Measurements from ENCODE around the gene PTGDS.

PTGDS gene

DNA sequence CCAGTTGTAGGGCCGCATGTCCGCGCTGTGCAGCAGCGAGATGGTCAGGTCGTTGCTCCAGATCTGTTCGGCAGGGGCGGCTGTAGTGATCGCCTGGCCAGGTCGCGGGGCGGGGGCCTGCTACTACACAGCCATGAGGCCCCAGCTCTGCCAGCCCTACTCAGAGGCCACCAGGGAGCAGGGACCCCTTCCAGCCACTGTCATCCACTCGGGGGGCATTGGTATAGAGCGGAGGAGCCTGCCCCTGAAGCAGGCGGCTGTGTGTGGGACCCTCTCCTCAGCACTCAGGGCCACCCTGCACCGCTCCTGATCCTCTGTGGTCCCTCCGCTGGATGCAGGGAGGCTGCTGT, 34.4 kb upstream of the PTGDS start:
- DNase-seq (ENCODE audit: low read depth), result no peak
- no peak for TF ChIP-seq CTCF (conservative IDR thresholded peaks at IDR 0.05; ENCODE audit: low read depth, low read length)
- H3K4me3 ChIP-seq (ENCODE audit: low read depth, low read length), result peak overlapping the region; percentile 86

DNA sequence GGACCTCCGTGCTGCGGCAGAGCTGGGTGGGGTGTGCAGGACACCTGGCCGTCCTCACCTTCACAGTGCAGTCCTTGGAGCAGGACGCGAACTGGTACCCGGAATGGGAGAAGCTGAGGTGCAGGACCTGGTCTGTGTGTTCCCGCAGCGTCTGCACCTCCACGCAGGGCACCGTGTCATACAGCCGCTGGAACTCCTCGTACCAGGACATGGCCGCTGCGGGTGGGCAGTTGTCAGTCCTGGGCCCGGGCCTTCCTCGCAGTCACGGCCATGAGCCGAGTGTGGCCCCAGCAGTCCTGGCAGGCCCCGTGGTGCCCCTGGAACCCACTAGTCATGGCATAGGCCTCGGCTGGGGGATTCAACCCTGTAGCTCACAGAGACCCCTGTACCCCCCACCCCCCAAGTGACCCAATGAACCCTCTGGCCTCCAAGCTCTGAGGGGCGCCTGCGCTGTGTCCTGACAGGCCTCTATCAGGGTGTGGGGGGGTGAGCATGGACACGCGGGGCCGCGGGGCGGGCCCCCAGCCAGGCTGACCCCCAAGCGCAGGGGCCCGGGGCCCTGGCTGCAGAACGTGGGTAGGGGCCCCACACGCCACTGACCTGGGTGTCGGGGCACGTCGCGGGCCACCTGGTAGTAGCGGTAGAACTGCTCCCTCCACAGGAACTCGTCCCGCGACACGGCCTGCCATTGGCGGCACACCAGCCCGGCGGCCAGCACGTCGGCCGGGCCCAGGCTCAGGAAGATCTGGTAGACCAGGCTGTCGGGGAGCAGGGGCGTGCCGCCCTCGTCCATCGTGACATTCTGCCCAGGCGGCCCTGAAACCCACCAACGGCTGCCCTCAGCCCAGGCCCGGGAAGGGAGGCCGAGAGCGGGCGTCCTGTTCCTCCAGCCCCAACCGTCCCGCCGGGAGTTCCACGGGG, 33.8 kb upstream of the PTGDS start:
- TF ChIP-seq CTCF (conservative IDR thresholded peaks at IDR 0.05; ENCODE audit: low read depth, low read length), result no peak
- peak overlapping the region; percentile 86 for H3K4me3 ChIP-seq (ENCODE audit: low read depth, low read length)
- peak; percentile 45 for DNase-seq (ENCODE audit: low read depth)

DNA sequence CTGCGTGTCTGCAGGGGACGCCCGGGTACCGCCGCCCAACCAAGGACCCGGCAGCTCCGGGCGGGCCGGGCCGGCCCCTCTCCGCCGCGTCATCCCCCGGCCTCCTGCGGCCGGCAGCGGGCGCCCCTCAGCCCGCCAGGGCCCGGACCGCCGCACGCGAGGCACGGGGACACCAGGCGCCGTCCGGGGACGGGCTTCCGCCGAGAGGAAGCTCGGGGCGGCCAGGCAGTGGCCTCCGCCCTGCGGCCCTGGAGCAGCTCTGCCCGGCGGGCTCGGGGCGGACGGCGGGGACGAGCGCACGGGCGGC, 33.1 kb upstream of the PTGDS start:
- peak overlapping the region; percentile 86 for H3K4me3 ChIP-seq (ENCODE audit: low read depth, low read length)
- TF ChIP-seq CTCF (conservative IDR thresholded peaks at IDR 0.05; ENCODE audit: low read depth, low read length), result no peak
- peak; percentile 64 for DNase-seq (ENCODE audit: low read depth)

- H3K4me3 ChIP-seq (ENCODE audit: low read depth, low read length), result peak within 1 kb of the TSS; percentile 86
- peak; percentile 76 for TF ChIP-seq CTCF (conservative IDR thresholded peaks at IDR 0.05; ENCODE audit: low read depth, low read length)
- DNase-seq (ENCODE audit: low read depth), result peak; percentile 94
Observed at GRCh38 chr9:136944519-136945332, 32.6 kb upstream of the PTGDS start, which contains the start of the genes C8G and FBXW5. TSS of gene C8G (plus strand) at chr9:136945243. CDS start at chr9:136945321, 78 bp downstream. TSS of gene FBXW5 (minus strand) at chr9:136944738. CDS start at chr9:136944083, 655 bp downstream.

DNA sequence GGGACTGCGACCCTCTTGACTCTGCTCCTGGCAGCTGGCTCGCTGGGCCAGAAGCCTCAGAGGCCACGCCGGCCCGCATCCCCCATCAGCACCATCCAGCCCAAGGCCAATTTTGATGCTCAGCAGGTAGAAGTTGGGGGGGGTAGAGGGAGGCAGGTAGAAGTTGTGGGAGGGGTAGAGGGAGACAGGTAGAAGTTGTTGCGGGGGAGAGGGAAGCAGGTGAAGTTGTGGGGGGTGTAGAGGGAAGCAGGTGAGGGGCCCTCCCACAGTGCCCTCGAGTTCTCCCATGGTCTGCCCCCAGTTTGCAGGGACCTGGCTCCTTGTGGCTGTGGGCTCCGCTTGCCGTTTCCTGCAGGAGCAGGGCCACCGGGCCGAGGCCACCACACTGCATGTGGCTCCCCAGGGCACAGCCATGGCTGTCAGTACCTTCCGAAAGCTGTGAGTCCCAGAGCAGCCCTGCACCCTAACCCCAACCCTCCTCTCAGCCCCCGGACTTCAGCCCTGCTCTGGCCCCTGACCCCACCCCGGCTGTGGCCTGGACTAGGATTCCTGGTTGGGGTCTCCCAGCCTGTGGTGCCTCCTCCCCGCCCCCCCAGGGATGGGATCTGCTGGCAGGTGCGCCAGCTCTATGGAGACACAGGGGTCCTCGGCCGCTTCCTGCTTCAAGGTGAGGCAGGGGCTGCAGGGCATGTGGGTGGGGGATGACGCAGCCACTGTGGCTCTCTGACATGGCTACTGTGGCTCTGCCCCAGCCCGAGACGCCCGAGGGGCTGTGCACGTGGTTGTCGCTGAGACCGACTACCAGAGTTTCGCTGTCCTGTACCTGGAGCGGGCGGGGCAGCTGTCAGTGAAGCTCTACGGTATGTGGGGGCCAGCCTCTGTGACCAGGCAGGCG, 31.7 kb upstream of the PTGDS start:
- H3K4me3 ChIP-seq (ENCODE audit: low read depth, low read length), result no peak overlapping the region
- DNase-seq (ENCODE audit: low read depth), result no peak
- TF ChIP-seq CTCF (conservative IDR thresholded peaks at IDR 0.05; ENCODE audit: low read depth, low read length), result no peak

- H3K4me3 ChIP-seq (ENCODE audit: low read depth, low read length), result no peak overlapping the region
- DNase-seq (ENCODE audit: low read depth), result no peak
- TF ChIP-seq CTCF (conservative IDR thresholded peaks at IDR 0.05; ENCODE audit: low read depth, low read length), result no peak
Observed at GRCh38 chr9:136946228-136947027, 30.9 kb upstream of the PTGDS start.

All from choroid plexus epithelial cell (primary cell).